ENCODE results near the gene RFTN1.

- TF ChIP-seq POLR2A (IDR thresholded peaks at IDR 0.05) (no peak), CTCF (IDR thresholded peaks at IDR 0.05) (no peak)
These were observed 107.3 kb downstream of the RFTN1 start for GRCh38 chr3:16406166-16406565.

Data from lower leg skin (tissue), 3 donors.